HepG2 (cell line): ENCODE data around the gene SNRNP35. TPM values are rescaled to one million over a fixed set of nuclear protein-coding genes. Genes with fewer than 3 reads are reported as not detected.

Experiments
- BCL6 ChIP-seq: IDR thresholded peaks from 2 replicates; pipeline ENCODE4 v1.6.1; 2016; ENCODE audit warnings: missing genetic modification reagents, missing compliant biosample characterization
- CCDC6 ChIP-seq: sonication (generic); formaldehyde crosslinking; IDR thresholded peaks from 2 replicates; pipeline ENCODE4 v1.8.1; 2022; ENCODE audit warnings: mild to moderate bottlenecking, missing genetic modification reagents, moderate library complexity
- ESRRA ChIP-seq: sonication (generic); formaldehyde crosslinking; IDR thresholded peaks from 2 replicates; pipeline ENCODE4 v1.5.1; 2020; ENCODE audit warnings: mild to moderate bottlenecking, low read depth, missing genetic modification reagents
- FOXK1 ChIP-seq: sonication (generic); formaldehyde crosslinking; IDR thresholded peaks from 2 replicates; pipeline ENCODE4 v1.4.0; 2020; ENCODE audit warnings: low read depth, missing genetic modification reagents, borderline replicate concordance
- HCFC1 ChIP-seq: fragments of 150-350 bp; IDR thresholded peaks from 2 replicates; pipeline ENCODE4 v1.6.1; 2014; ENCODE audit warnings: low read depth, low read length
- HNF4A ChIP-seq: sonication (generic); formaldehyde crosslinking; IDR thresholded peaks from 2 replicates; pipeline ENCODE4 v1.4.0; 2020; ENCODE audit warnings: missing genetic modification reagents
- PAWR ChIP-seq: sonication (generic); formaldehyde crosslinking; IDR thresholded peaks from 2 replicates; pipeline ENCODE4 v1.4.0; 2020; ENCODE audit warnings: missing genetic modification reagents, mild to moderate bottlenecking, borderline replicate concordance
- SKI ChIP-seq: fragments of 450-650 bp; IDR thresholded peaks from one replicate; pipeline ENCODE4 v1.6.1; 2018; ENCODE audit warnings: mild to moderate bottlenecking; ENCODE audit not compliant: partially characterized antibody
- SP4 ChIP-seq: sonication (generic); formaldehyde crosslinking; IDR thresholded peaks from 2 replicates; pipeline ENCODE4 v1.8.1; 2023; ENCODE audit warnings: mild to moderate bottlenecking, missing genetic modification reagents
- ZNF460 ChIP-seq: sonication (generic); formaldehyde crosslinking; IDR thresholded peaks from 2 replicates; pipeline ENCODE4 v1.5.1; 2020; ENCODE audit warnings: missing genetic modification reagents, mild to moderate bottlenecking, borderline replicate concordance
- ZNF572 ChIP-seq: sonication (generic); formaldehyde crosslinking; IDR thresholded peaks from 2 replicates; pipeline ENCODE4 v1.5.1; 2020; ENCODE audit warnings: mild to moderate bottlenecking, missing genetic modification reagents
- ZSCAN12 ChIP-seq: sonication (generic); formaldehyde crosslinking; IDR thresholded peaks from 2 replicates; pipeline ENCODE4 v1.9.0; 2021; ENCODE audit warnings: mild to moderate bottlenecking, missing genetic modification reagents
- ZSCAN20 ChIP-seq: sonication (generic); formaldehyde crosslinking; IDR thresholded peaks from 2 replicates; pipeline ENCODE4 v1.4.0; 2020; ENCODE audit warnings: missing genetic modification reagents, mild to moderate bottlenecking, borderline replicate concordance
- polyA plus RNA-seq, 8 experiments: library from polyadenylated mRNA; depleted of rRNA in 3 of 8; stranded (reverse) in 7 of 8; unstranded in 1 of 8; fragments of >200 nt; fragmentation: Illumina TruSeq in 4 of 8; extraction: Trizol in 4 of 8; gene quantifications; 2 replicates each; pipeline versions ENCODE4 v1.2.1 to v1.2.3, GENCODE V29; 2011 to 2016; ENCODE audit warnings: low read depth in 4 of 8, missing spikeins in 1 of 8, mixed read lengths in 1 of 8; ENCODE audit not compliant: insufficient read depth in 1 of 8
- total RNA-seq, 5 experiments: library from RNA; depleted of rRNA; stranded (reverse); fragments of >200 nt; fragmentation: Illumina TruSeq; extraction: Trizol; gene quantifications; 2 replicates each; pipeline ENCODE4 v1.2.3, GENCODE V29; 2016; ENCODE audit warnings: low read depth in 1 of 5
- TF ChIP-seq, protein P1 (sequence below): sonication (generic); formaldehyde crosslinking; IDR thresholded peaks from 2 replicates; pipeline ENCODE4 v1.8.0; 2022; ENCODE audit warnings: missing genetic modification reagents, mild to moderate bottlenecking, borderline replicate concordance
- TF ChIP-seq, protein P2 (sequence below): sonication (generic); formaldehyde crosslinking; IDR thresholded peaks from 2 replicates; pipeline ENCODE4 v1.5.0; 2020; ENCODE audit warnings: missing genetic modification reagents
- TF ChIP-seq, protein P3 (sequence below): sonication (generic); formaldehyde crosslinking; IDR thresholded peaks from 2 replicates; pipeline ENCODE4 v1.4.0; 2020; ENCODE audit warnings: missing genetic modification reagents
- TF ChIP-seq, protein P4 (sequence below): sonication (generic); formaldehyde crosslinking; IDR thresholded peaks from 2 replicates; pipeline ENCODE4 v1.5.0; 2020; ENCODE audit warnings: mild to moderate bottlenecking, missing genetic modification reagents
- TF ChIP-seq, protein P5 (sequence below): sonication (generic); formaldehyde crosslinking; IDR thresholded peaks from 2 replicates; pipeline ENCODE4 v1.4.0; 2020; ENCODE audit warnings: missing genetic modification reagents
- TF ChIP-seq, protein P6 (sequence below): sonication (generic); formaldehyde crosslinking; IDR thresholded peaks from 2 replicates; pipeline ENCODE4 v1.4.0; 2020; ENCODE audit warnings: missing genetic modification reagents

Gene SNRNP35
- total and polyA plus RNA-seq, 2 of the 13 experiments (the other 11 are each of a cell fraction or from before 2014, with no cell fraction given): 11.3 to 22.6 TPM

DNA sequence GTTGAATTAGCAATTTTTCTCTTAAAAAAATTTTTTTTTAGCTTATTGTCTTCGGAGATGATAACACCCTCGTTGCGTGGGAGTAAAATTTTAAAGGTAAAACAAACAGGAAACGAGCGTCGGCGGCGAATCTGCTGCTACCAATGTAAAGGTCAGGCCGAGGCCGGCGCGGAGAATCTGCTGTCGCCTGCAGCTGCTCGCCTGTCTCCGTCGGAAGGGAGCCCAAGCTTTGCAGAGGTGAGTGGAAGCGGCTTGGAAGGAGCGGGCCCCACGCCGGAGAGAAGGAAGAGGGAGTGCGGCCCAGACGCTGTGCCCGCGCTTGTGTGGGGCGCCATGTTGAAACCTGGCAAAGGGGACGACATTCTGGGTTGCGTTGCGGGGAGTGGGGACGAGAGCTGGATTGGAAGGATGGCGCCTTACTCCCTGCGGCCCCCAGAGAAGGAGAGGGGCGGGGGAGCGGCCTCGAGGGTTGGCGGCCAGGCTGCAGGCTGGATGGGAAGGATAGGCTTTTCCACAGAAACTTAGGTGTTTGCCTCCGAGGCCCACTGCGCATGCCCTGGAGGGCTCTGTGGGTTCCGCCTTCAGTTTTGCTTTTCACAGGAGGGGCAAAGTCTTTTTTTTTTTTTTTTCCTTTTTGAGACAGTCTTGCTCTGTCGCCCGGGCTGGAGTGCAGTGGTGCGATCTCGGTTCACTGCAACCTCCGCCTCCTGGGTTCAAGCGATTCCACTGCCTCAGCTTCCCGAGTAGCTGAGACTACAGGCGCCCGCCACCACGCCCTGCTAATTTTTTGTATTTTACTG is at the start of gene SNRNP35 (continued):
- TF ChIP-seq, protein P1, sequence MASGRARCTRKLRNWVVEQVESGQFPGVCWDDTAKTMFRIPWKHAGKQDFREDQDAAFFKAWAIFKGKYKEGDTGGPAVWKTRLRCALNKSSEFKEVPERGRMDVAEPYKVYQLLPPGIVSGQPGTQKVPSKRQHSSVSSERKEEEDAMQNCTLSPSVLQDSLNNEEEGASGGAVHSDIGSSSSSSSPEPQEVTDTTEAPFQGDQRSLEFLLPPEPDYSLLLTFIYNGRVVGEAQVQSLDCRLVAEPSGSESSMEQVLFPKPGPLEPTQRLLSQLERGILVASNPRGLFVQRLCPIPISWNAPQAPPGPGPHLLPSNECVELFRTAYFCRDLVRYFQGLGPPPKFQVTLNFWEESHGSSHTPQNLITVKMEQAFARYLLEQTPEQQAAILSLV (CRISPR knock-in tag): peak; percentile 60; the same call in 1 of the 2 replicates
- TF ChIP-seq HNF4A (CRISPR knock-in tag) (peak; percentile 35), ZNF572 (CRISPR knock-in tag) (0 out of 2 replicates have a peak, but pooled peaks have one; percentile 41), FOXK1 (CRISPR knock-in tag) (peak; percentile 57; the same call in 1 of the 2 replicates), BCL6 (peak; percentile 51), SP4 (0 out of 2 replicates have a peak, but pooled peaks have one; percentile 29), SKI (no peak), HCFC1 (peak; percentile 28; the same call in 1 of the 2 replicates), CCDC6 (CRISPR knock-in tag) (peak; percentile 64; the same call in 1 of the 2 replicates), ZNF460 (peak; percentile 68; the same call in 1 of the 2 replicates), ESRRA (peak; percentile 75), PAWR (CRISPR knock-in tag) (no peak), ZSCAN20 (CRISPR knock-in tag) (0 out of 2 replicates have a peak, but pooled peaks have one; percentile 27), ZSCAN12 (CRISPR knock-in tag) (no peak; the same call in 1 of the 2 replicates)
- TF ChIP-seq, protein P2, sequence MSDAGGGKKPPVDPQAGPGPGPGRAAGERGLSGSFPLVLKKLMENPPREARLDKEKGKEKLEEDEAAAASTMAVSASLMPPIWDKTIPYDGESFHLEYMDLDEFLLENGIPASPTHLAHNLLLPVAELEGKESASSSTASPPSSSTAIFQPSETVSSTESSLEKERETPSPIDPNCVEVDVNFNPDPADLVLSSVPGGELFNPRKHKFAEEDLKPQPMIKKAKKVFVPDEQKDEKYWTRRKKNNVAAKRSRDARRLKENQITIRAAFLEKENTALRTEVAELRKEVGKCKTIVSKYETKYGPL: no peak
- TF ChIP-seq, protein P3, sequence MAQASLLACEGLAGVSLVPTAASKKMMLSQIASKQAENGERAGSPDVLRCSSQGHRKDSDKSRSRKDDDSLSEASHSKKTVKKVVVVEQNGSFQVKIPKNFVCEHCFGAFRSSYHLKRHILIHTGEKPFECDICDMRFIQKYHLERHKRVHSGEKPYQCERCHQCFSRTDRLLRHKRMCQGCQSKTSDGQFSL: 0 out of 2 replicates have a peak, but pooled peaks have one; percentile 42
- TF ChIP-seq, protein P4, sequence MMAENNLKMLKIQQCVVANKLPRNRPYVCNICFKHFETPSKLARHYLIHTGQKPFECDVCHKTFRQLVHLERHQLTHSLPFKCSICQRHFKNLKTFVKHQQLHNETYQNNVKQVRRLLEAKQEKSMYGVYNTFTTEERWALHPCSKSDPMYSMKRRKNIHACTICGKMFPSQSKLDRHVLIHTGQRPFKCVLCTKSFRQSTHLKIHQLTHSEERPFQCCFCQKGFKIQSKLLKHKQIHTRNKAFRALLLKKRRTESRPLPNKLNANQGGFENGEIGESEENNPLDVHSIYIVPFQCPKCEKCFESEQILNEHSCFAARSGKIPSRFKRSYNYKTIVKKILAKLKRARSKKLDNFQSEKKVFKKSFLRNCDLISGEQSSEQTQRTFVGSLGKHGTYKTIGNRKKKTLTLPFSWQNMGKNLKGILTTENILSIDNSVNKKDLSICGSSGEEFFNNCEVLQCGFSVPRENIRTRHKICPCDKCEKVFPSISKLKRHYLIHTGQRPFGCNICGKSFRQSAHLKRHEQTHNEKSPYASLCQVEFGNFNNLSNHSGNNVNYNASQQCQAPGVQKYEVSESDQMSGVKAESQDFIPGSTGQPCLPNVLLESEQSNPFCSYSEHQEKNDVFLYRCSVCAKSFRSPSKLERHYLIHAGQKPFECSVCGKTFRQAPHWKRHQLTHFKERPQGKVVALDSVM (CRISPR knock-in tag): 0 out of 2 replicates have a peak, but pooled peaks have one; percentile 21
- TF ChIP-seq, protein P5, sequence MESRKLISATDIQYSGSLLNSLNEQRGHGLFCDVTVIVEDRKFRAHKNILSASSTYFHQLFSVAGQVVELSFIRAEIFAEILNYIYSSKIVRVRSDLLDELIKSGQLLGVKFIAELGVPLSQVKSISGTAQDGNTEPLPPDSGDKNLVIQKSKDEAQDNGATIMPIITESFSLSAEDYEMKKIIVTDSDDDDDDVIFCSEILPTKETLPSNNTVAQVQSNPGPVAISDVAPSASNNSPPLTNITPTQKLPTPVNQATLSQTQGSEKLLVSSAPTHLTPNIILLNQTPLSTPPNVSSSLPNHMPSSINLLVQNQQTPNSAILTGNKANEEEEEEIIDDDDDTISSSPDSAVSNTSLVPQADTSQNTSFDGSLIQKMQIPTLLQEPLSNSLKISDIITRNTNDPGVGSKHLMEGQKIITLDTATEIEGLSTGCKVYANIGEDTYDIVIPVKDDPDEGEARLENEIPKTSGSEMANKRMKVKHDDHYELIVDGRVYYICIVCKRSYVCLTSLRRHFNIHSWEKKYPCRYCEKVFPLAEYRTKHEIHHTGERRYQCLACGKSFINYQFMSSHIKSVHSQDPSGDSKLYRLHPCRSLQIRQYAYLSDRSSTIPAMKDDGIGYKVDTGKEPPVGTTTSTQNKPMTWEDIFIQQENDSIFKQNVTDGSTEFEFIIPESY (CRISPR knock-in tag): peak; percentile 74
- TF ChIP-seq, protein P6, sequence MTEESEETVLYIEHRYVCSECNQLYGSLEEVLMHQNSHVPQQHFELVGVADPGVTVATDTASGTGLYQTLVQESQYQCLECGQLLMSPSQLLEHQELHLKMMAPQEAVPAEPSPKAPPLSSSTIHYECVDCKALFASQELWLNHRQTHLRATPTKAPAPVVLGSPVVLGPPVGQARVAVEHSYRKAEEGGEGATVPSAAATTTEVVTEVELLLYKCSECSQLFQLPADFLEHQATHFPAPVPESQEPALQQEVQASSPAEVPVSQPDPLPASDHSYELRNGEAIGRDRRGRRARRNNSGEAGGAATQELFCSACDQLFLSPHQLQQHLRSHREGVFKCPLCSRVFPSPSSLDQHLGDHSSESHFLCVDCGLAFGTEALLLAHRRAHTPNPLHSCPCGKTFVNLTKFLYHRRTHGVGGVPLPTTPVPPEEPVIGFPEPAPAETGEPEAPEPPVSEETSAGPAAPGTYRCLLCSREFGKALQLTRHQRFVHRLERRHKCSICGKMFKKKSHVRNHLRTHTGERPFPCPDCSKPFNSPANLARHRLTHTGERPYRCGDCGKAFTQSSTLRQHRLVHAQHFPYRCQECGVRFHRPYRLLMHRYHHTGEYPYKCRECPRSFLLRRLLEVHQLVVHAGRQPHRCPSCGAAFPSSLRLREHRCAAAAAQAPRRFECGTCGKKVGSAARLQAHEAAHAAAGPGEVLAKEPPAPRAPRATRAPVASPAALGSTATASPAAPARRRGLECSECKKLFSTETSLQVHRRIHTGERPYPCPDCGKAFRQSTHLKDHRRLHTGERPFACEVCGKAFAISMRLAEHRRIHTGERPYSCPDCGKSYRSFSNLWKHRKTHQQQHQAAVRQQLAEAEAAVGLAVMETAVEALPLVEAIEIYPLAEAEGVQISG (CRISPR knock-in tag): peak; percentile 82
